ENCODE results near the gene PLEKHA4. TPM values are rescaled to one million over a fixed set of nuclear protein-coding genes. Genes with fewer than 3 reads are reported as not detected.
A peak's percentile ranks its signal among the peaks of the same experiment; 100 is the strongest.
"Not testable (repeated sequence)": the region's sequence is repeated elsewhere in the genome, so short reads cannot be mapped to it uniquely, and the experiment has no call there.

Gene PLEKHA4
- total and polyA plus RNA-seq, 7 donors, result 13.8 to 44.7 (median 20.7) TPM

GRCh38 chr19:48905664-48906063, 37.2 kb upstream of the PLEKHA4 start:
- Histone ChIP-seq H3K4me3 (no peak overlapping the region), H3K9me3 (no peaks in the 10 kb centered on the region), H3K27me3 (no peaks in the 10 kb centered on the region), H3K27ac (no peak overlapping the region), H3K36me3 (peaks cover 1 to 67% (median 41%) of the 10 kb centered on the region in 4 donors), H3K4me1 (peaks cover 0 to 26% (median 25%) of the 10 kb centered on the region in 4 donors)
- no peak for TF ChIP-seq CTCF (IDR thresholded peaks at IDR 0.05)
- TF ChIP-seq POLR2AphosphoS5 (IDR thresholded peaks at IDR 0.05), result no peak
- no peak for TF ChIP-seq EP300 (IDR thresholded peaks at IDR 0.05)
- TF ChIP-seq POLR2A (IDR thresholded peaks at IDR 0.05), result no peak
- DNase-seq, result no peak
- intact Hi-C loops (cut with DNase I), result no loop called here
- 94 to 96% methylated on average over 14 of the region's 14 CpGs for WGBS, 2 donors

GRCh38 chr19:48903788-48904187, 35.4 kb upstream of the PLEKHA4 start:
- H3K27ac ChIP-seq, H3K27me3 ChIP-seq, DNase-seq, H3K9me3 ChIP-seq, H3K4me3 ChIP-seq: not testable (repeated sequence)
- Histone ChIP-seq H3K36me3 (peaks cover 0 to 48% (median 24%) of the 10 kb centered on the region in 4 donors), H3K4me1 (peaks cover 0 to 35% (median 34%) of the 10 kb centered on the region in 4 donors)
- intact Hi-C loops (cut with DNase I), result loop anchor here (5.0 kb wide), 1 partner anchor 49 kb away; the partner anchor contains the start of gene BAX

GRCh38 chr19:48902291-48902690, 33.9 kb upstream of the PLEKHA4 start:
- not testable (repeated sequence) for H3K9me3 ChIP-seq, H3K4me3 ChIP-seq, DNase-seq, H3K27me3 ChIP-seq, H3K27ac ChIP-seq
- H3K36me3 ChIP-seq, result peaks cover 0 to 35% (median 18%) of the 10 kb centered on the region in 4 donors
- peaks cover 0 to 35% (median 34%) of the 10 kb centered on the region in 4 donors for H3K4me1 ChIP-seq
- intact Hi-C loops (cut with DNase I), result loop anchor here (5.0 kb wide), 1 partner anchor 50 kb away; the partner anchor contains the start of gene BAX
- WGBS, 2 donors, result 96 to 97% methylated on average over 7 of the region's 7 CpGs

- TF ChIP-seq POLR2AphosphoS5 (IDR thresholded peaks at IDR 0.05) (no peak), EP300 (IDR thresholded peaks at IDR 0.05) (no peak)
- intact Hi-C loops (cut with DNase I), result loop anchor here (5.0 kb wide), 1 partner anchor 52 kb away; the partner anchor contains the start of gene BAX
- WGBS, 2 donors, result 12 to 15% methylated on average over 24 of the region's 24 CpGs
These were observed 32.3 kb upstream of the PLEKHA4 start for GRCh38 chr19:48900477-48901406.

GRCh38 chr19:48899781-48900476, 31.5 kb upstream of the PLEKHA4 start, which contains the start of gene NUCB1:
Gene NUCB1, plus strand, starts transcription at chr19:48900312. Its CDS starts 485 bp downstream, at chr19:48900797.
- Histone ChIP-seq H3K9me3 (no peaks in the 10 kb centered on the region), H3K4me3 (peak within 1 kb of the TSS; percentile 73 to 92 (median 84)), H3K36me3 (peaks cover 0 to 12% (median 6%) of the 10 kb centered on the region in 4 donors), H3K27ac (peak within 1 kb of the TSS; percentile 88 to 91 (median 89)), H3K4me1 (peaks cover 0 to 49% (median 44%) of the 10 kb centered on the region in 4 donors), H3K27me3 (no peaks in the 10 kb centered on the region)
- peak; percentile 37 to 66 for TF ChIP-seq POLR2A (IDR thresholded peaks at IDR 0.05)
- TF ChIP-seq CTCF (IDR thresholded peaks at IDR 0.05), result peak in 1 of 4 experiments; percentile 30
- peak; percentile 80 to 87 (median 86) for TF ChIP-seq POLR2AphosphoS5 (IDR thresholded peaks at IDR 0.05)
- TF ChIP-seq EP300 (IDR thresholded peaks at IDR 0.05), result peak in 2 of 4 donors; percentile 60 to 87
- DNase-seq, result peak; percentile 100
- 7% methylated on average over 34 of the region's 34 CpGs for WGBS, 2 donors
- intact Hi-C loops (cut with DNase I), result loop anchor here (5.0 kb wide), 1 partner anchor 52 kb away; the partner anchor contains the start of gene BAX

More at GRCh38 chr19:48900477-48901406, 32.3 kb upstream of the PLEKHA4 start:
- H3K36me3 ChIP-seq, result peaks cover 0 to 20% (median 11%) of the 10 kb centered on the region in 4 donors
- peak overlapping the region; percentile 88 to 91 (median 89) for H3K27ac ChIP-seq
- H3K4me3 ChIP-seq, result peak overlapping the region; percentile 73 to 92 (median 84)
- no peaks in the 10 kb centered on the region for H3K9me3 ChIP-seq
- H3K4me1 ChIP-seq, result peaks cover 0 to 46% (median 42%) of the 10 kb centered on the region in 4 donors
- peak; percentile 74 for DNase-seq
- H3K27me3 ChIP-seq, result no peaks in the 10 kb centered on the region

- H3K27me3 ChIP-seq; H3K9me3 ChIP-seq; DNase-seq; intact Hi-C loops (cut with DNase I); H3K36me3 ChIP-seq: not testable (repeated sequence)
- peak overlapping the region; percentile 88 to 91 (median 89) for H3K27ac ChIP-seq
- WGBS, 2 donors, result 84 to 85% methylated on average over 11 of the region's 11 CpGs
- H3K4me1 ChIP-seq, result peaks cover 0 to 49% (median 44%) of the 10 kb centered on the region in 4 donors
- H3K4me3 ChIP-seq, result peak overlapping the region; percentile 73 to 92 (median 84)
These were observed 31.0 kb upstream of the PLEKHA4 start for GRCh38 chr19:48899386-48899749.
